GM11168 (cell line): ENCODE measurements around the gene PDCD11.
"Not testable (repeated sequence)": the region's sequence is repeated elsewhere in the genome, so short reads cannot be mapped to it uniquely, and the experiment has no call there.

Experiments used
- in situ Hi-C: fragments of 300-500 bp; cut with MboI; formaldehyde crosslinking; loops from one replicate; pipeline ENCODE4 v1.12.0; 2022; ENCODE audit warnings: low sequenced_read_pairs; ENCODE audit not compliant: unreplicated experiment

The PDCD11 gene

DNA sequence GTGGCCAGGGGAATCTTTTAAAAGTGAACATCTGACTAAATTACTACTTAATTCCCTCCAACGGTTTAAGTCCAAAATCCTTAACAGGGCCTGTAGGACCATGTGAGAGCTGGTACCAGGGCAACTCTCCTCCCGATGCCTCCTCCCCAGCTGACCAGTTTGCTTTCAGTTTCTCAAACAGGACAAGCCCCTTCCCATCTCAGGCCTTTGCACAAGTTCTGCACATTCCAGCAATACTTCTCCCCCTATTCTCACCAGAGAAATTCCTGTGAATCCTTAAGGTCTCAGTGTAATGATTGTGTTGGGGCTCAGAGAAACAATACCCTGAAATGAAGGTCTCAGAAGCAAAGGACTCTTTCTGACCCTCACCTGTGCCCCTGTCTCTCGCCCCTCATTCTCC, 70.3 kb downstream of the PDCD11 start:
- in situ Hi-C loops: no loop called here

DNA sequence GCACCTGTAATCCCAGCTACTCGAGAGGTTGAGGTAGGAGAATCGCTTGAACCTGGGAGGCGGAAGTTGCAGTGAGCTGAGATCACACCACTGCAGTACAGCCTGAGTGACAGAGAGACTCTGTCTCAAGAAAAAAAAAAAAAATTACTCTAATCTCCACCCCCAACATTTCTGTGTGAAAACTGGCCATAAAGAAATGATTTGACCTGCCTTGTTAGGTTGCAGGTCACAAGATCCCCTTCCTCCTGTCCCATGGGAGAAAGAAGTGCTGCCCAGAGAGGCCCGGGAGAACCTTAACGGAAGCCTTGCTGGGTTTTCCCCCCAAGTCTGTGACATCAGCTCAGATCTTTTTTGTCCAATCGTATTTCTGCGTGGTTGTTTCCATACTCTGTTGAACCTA, 71.0 kb downstream of the PDCD11 start:
- in situ Hi-C loops: no loop called here

DNA sequence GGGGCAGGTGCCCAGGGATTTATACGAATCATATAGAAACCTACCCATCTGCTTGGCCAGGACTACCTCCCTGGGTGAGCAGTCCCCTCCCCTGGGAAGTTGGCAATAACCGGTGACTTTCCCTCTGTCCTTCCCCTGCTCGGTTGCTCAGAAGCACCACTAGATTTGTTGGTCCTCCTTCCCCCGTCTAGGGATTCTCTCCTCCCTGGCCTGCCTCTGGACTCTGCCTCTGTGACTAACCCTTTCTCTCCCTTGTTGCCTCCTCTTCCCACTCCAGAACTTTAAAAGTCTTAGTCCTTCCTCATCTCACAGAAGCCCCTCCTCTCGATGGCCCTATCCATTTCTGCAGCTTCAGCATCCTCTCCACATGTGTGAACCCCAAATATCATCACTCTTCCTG, 72.8 kb downstream of the PDCD11 start:
- in situ Hi-C loops: no loop called here

DNA sequence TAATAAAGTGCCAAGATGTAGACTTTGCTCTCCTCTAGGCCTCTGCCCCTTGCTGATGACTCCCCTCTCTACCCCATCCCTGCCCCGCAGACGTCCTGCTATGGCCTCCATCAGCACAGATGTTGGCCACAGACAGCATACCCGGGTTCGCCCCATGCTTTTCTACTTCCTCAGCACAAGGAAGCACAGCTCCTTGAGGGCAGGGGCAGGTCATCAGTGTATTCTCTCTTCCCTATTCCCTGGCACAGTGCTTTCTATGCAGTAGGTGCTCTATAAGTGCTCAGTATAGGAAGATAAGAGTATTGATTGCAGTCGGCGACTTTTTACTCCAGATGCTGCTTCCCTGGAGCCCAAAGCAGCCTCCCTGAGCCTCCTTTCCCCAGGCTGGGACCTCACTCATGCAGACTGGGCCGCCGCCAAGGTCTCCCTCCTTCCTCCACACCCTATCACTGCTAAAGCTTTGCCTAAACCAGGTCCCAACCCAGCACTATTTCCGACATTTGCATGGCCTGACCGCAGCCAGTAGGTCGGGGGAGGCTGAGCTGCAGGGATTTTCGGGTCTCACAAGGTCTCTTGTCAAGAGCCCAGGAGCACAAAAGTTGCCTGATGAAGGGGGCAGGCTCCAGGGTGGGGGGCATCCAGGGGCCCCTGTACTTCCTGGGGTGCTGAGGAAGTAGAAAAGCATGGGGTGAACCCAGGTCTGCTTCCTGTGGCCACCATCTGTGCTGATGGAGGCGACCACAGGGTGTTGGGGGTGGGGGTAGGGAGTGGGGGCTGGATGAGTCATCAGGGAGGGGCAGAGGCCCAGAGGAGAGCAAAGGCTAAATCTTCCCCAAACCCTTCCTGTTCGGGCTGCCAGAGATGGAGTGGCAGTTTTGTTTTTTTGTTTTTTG, 74.6 kb downstream of the PDCD11 start:
- in situ Hi-C loops: no loop called here

DNA sequence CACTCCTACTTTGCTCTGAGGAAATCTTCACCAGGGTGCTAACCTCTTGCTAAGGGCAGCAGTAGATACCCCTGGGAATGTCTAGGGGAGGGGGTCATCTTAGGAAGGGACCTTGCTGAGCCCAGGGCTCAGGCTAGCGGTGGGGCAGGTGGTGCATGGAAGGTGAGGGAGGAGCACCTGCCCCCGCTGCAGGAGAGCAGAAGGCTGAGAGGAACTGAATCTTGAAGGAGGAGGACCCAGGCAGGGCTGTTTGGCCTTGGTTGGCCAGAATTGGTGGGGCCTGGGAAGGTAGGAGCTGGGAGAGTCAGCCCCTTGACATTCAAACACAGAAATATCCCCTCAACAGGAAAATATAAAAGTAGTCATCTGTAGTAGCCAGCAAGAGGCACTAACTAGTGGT, 75.6 kb downstream of the PDCD11 start:
- in situ Hi-C loops: no loop called here

DNA sequence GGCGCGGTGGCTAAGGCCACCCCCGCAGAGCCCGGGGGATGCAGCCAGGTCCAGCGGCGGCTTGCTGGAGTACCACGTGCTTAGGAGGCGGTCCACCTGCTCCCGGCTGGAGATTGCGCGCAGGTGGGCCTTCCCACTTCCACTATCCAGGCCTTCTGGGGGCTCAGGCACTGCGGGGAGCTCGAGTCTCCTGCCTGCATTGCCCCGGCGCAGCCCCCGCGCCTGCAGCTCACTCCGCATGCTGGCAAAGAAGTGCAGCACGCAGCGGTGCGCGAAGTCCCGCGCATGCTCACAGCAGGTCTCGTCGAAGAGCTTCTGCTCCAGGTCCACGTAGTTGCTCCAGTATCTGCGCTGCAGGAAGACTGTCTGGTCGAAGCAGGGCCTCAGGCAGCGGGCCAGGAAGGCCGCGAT, 76.8 kb downstream of the PDCD11 start:
- in situ Hi-C loops: no loop called here

DNA sequence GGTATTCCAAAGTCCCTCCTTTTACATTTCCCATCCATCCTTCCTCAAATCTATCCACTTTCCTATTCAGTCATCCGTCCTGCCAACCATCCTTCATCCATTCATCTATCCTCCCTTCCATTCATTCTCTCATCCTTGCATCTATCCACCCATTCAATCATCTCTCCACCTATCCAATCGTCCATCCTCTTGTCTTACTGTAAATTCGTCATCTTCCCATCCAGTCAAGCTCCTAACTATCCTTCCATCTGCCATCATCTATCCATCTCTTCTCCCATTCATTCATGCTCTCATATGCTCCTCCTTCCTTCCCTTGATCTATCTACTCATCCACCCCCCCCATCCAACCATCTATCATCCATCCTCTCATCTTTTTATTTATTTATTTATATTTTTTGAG, 77.7 kb downstream of the PDCD11 start:
- in situ Hi-C loops: no loop called here

DNA sequence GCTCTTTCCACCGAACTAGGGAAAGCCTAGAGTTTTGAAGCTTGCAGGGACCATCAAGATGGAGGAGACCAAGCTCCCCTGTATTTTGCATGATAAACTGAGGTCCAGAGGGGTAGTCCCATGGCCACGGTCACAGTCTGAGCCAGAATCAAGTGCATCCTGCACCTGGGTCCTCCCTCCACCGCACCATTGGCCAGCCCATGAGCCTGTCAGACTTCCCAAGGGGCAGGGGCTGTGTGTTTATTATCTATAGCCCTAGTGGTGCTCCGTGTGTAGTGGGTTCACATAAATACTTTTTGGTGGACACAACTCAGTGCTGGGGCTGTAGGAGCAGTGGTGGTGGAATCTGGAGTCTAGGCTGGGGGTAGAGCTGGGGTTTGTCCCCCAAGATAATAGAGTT, 79.0 kb downstream of the PDCD11 start:
- in situ Hi-C loops: no loop called here

DNA sequence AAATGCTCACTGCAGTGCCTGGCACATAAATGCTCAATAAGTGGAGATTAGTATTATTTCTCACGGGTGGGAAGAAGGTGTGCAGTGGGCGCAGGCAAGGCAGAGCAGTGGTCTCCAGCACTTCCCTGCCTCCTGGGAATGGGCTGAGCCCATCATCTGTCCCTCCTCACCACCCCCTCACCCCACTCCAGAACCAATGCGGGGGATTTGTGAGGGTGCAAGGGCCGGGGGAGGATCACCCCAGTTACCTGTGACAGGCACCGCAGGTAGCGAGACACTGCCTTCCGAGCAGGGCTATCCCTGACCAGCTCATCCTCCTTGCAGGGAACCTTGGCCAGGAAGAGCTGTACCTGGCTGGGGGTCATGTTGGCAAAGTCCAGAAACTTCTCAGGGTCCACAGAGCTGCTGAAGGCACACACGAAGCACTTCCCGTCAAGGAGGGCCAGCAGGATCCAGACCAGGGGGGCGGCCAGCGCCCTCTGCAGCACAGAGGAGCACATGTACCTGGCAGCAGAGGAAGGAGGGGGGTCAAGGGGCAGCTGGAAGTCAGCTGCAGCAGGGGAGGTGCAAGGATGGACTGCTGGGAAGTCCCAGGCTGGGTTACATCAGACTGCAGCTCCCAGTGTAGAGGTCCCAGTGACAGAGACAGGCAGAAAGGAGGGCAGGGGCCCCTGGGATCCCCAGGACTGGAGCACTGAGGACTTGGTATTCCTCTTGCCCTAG, 79.8 kb downstream of the PDCD11 start:
- in situ Hi-C loops: no loop called here

DNA sequence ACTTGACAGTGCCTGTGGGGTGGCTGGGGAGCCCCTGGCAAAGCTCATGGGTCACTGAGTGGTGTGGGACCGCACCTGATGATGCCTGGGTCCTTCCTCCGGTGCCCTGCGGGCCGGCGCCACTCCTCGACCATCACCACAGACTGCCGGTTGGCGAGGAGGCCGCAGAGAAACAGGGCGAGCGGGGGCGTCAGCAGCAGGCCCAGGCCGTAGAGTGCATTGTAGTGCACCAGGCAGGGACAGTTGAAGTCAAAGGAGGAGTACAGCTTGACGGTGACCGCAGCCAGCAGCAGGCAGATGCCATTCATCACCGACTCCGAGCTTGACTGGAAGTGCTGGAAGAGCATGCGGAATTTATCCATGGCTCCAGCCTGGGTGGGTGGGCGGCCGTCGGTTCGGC, 82.2 kb downstream of the PDCD11 start:
- in situ Hi-C loops: no loop called here

DNA sequence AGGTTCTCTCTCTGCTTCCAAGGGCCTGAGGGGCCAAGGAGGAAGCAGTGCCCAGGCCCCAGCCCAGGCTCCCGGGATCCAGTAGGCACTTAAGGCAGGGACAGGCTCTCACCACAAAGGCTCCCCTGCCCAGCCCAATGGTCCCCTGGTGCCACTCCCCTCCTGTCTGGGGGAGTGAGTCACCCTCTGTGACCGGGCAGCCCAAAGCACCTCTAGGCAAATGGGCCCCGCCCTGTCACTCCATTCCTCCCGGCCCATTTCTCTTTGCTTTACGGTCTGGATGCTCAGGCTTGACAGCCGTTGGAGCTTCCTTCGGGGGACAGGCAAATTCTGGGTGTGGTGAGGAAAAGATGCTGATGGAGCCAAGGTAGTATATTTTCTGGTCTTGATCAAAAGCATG, 82.7 kb downstream of the PDCD11 start, which contains the start of gene CALHM3:
CALHM3 (minus strand) TSS at position 106 of the 400 bp plus-strand sequence. CDS start 208 bp downstream, outside the sequence.
- in situ Hi-C loops: no loop called here

DNA sequence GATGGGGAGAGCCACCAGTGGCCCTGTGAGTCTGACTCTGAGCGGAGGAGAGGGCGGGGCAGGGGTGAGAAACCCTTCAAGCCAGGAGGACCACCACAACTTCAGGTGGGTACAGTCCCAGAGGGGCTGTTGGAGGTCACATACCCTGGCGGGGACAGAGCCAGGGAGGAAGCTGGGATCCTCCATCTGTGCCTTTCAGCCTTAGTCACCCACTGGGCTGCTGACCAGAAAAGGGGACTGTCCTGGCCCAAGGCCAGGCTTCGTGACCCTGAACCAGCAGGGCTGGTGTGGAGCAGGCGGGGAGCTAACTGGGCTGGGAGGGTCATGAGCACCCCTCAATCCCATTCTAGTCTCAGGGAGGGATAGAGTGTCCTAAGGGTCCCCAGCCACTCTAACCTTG, 84.1 kb downstream of the PDCD11 start:
- in situ Hi-C loops: loop anchor here (5.0 kb wide), 1 partner anchor 63 kb away; no protein-coding TSS in a partner anchor

DNA sequence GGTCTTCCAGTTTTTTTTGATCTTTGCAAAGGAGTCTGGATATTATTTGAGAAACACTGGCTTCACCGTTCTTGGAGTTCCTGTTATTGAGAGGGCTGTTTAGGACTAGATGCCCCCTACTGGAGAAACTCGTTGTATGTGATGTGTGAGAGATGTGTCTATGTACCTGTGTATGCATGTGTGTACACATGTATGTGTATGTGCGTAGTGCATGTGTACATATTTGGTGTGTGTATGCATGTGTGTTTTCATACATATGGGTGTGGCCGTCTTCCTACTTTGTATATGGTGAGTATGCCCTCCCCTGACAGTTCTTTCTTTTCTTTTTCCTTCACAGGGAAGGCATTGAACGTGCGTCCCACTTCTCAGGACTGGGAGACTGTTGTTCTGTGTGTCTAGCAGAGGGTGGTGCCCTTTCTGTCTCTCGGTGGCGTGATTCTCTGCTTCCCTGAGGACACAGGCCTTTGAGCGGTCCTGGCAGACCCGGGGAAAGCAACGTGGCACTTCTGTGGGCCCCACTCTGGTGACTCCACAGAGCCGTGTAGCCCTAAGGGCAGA, 85.6 kb downstream of the PDCD11 start:
- in situ Hi-C loops: loop anchor here (5.0 kb wide), 1 partner anchor 65 kb away; no protein-coding TSS in a partner anchor

DNA sequence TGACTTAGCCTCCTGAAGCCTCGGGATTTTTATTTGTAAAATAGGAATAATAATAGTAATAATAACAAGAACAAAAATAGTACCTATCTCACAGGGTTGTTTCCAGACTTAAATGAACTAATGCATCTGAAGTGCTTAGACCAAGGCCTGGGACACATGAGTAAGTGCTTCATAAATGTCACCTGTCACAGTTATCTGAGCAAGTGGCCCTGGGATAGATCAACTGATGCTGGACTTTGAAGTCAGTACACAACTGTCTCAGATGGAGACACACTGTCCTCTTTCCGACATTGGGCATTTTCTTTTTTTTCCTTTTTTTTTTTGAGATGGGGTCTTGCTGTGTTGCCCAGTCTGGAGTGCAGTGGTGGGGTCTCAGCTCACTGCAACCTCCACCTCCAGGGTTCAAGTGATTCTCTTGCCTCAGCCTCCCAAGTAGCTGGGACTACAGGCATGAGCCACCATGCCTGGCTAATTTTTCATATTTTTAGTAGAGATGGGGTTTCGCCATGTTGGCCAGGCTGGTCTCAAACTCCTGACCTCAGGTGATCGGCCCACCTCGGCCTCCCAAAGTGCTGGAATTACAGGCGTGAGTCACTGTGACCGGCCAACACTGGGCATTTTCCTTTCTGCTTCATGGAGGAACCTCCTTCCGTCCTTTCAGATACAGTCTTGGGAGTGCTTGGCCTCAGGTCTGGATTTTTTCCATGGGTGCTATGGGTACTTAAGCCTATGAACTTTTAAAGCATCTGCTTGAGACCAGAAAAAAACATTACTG, 90.4 kb downstream of the PDCD11 start:
- in situ Hi-C loops: not testable (repeated sequence)

DNA sequence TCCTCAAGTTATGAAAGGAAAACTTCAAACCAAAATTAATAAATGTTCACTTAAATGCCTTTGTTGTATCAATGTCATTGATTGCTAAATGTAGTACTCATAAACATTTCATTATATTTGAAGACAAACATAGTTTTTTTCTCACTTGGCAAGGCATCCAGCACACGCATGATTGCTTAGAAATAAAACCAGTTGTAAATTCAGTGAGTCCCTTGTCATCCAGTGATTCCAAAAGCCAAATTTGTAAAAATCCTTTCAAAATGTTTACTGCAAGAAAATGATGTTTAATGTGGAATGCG, 90.9 kb downstream of the PDCD11 start:
- in situ Hi-C loops: no loop called here

DNA sequence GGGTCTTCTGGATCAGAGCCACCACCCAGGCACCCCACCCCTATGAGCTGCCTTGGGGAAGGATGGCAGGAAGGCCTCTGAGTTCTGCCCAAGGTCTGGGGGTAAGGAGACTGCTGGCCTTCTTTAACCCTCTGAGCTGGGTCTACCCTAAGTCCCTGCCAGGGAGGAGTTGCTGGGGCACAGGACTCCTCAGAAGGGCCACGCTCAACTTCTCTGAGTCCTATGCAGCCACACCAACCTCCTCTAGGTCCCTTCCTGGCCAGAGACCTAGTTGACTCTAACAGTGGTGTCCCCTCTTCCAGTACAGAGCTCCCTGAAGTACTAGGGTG, 94.5 kb downstream of the PDCD11 start:
- in situ Hi-C loops: no loop called here

DNA sequence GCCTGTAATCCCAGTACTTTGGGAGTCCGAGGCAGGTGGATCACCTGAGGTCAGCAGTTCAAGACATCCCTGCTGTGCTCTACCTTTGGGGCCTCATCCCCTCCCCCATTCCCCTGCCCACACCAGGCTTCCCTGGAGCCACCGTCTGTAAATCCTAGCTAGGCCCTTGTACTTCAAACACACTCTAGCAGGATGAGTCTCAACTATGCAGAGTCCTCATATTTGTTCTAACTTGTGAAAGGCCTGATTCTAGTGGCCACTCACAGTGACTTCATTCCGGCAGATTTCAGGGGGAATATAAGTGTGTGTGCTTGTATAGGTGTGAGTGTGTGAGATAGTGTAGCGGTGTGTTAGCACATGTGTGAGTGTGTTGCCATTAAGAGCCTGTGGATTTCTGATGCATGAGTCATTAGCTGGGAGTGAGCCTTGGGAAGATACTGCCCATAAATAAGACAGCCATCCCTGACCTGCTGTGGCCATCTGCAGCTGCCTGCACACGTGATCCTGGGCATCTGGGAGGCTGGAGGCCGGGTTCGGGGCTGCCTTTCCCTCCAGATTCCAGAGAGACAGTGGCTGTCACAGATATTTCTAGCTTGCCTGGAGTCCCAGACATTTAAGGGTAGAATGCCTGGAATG, 95.4 kb downstream of the PDCD11 start:
- in situ Hi-C loops: no loop called here

DNA sequence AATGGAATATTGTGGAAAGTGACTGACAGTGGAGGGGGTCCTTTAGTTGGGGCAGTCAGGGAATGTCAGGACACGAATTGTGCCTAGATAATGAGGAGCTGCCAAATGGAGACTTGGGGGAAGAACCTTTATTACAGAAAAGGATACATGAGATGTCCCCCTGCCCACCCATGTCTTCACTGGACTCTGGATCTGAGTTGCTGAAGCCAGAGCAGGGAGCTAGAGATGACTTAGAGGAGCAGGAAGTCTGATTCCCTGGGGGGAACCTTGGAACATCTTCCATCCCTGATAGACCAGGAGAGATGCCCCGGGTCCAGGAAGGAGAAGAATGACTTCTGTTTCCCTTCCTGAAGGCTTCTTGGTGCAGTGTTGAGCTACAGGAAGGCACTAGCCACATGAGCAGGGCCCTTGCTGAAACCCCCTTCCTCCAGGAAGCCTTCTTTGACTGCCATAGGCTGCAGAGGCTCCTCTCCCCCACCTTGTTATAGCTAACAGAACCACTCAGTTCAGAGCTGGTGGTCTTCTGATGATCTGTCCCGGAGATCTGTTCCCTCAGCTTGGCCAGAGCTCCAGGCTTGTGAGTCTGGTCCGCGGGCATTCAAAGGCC, 96.3 kb downstream of the PDCD11 start:
- in situ Hi-C loops: no loop called here

DNA sequence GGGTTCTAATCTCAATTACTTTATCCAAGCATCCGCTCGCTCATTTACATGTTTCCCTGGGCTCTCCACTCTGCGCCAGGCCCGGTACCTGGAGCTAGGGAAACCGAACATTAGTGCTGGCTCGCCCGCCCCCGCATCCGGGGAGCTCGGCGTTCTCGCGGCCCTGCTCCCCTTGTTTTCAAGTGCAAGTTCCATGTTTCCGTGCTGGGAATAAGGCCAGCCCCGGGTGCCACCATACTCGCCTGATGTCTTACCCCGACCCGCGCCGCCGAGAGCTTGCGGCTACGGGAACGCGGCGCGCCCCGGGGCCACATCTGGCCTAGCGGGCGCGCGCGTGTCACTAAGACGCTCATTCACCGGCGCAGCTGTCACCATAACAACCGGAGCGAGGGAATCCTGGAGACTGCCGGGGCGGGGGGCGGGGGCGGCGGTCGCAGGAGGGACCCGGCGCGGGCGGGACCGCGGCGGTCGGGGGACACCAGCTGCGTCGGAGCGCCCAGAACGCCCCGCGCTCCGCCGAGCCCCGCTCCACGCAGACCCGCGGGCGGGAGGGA, 97.0 kb downstream of the PDCD11 start, which contains the start of gene NEURL1:
NEURL1 (plus strand) TSS at position 344 of the 554 bp plus-strand sequence. CDS start 683 bp downstream, outside the sequence.
- in situ Hi-C loops: no loop called here
